CD4-positive, alpha-beta T cell treated with Interferon alpha-2 for 1 hour (primary cell): ENCODE results near the gene ZCCHC10.
"Not testable (repeated sequence)": the region's sequence is repeated elsewhere in the genome, so short reads cannot be mapped to it uniquely, and the experiment has no call there.

Source experiments
- DNase-seq, 2 donors: peaks; one replicate each; pipeline ENCODE4 v3.0.0-alpha.2; 2020 to 2022

Gene ZCCHC10

GRCh38 chr5:132972436-132972828 is 53.9 kb downstream of the ZCCHC10 start:
- not testable (repeated sequence) for DNase-seq

GRCh38 chr5:132971483-132972435 is 54.6 kb downstream of the ZCCHC10 start:
- no peak for DNase-seq

- no peak for DNase-seq
Observed at GRCh38 chr5:132965120-132965519, 61.2 kb downstream of the ZCCHC10 start.

- DNase-seq = peak; percentile 89 to 91
Observed at GRCh38 chr5:132963171-132964104, 62.9 kb downstream of the ZCCHC10 start, which contains the start of gene AFF4. Gene AFF4 (minus strand): TSS chr5:132963634. CDS start chr5:132937189, 26,445 bp downstream.

GRCh38 chr5:132962429-132963021 is 63.8 kb downstream of the ZCCHC10 start:
- DNase-seq = peak; percentile 2 to 43

- no peak for DNase-seq
Observed at GRCh38 chr5:132961887-132962286, 64.5 kb downstream of the ZCCHC10 start.

GRCh38 chr5:132961123-132961815 is 65.1 kb downstream of the ZCCHC10 start:
- DNase-seq = not testable (repeated sequence)

- not testable (repeated sequence) for DNase-seq
Observed at GRCh38 chr5:132956166-132956799, 70.1 kb downstream of the ZCCHC10 start.

- no peak for DNase-seq
Observed at GRCh38 chr5:132953710-132954109, 72.6 kb downstream of the ZCCHC10 start.

GRCh38 chr5:132952829-132953228 is 73.5 kb downstream of the ZCCHC10 start:
- no peak for DNase-seq

- no peak for DNase-seq
Observed at GRCh38 chr5:132951897-132952296, 74.5 kb downstream of the ZCCHC10 start.

GRCh38 chr5:132949136-132949535 is 77.2 kb downstream of the ZCCHC10 start:
- DNase-seq = no peak

GRCh38 chr5:132947671-132948070 is 78.7 kb downstream of the ZCCHC10 start:
- no peak for DNase-seq
